SU-DHL-6 (cell line): ENCODE measurements around the gene GPC3.

Source experiments
- H2AFZ ChIP-seq: fragments of 200-600 bp; sonication (generic); 2 replicates; pipeline ENCODE4 v1.6.1; 2014; ENCODE audit warnings: low read depth, mild to moderate bottlenecking, moderate library complexity, mixed read lengths, antibody characterized with exemption, low read length; ENCODE audit not compliant: severe bottlenecking
- H3F3A ChIP-seq: fragments of 200-600 bp; shearing (Covaris generic); 2 replicates; pipeline ENCODE4 v1.6.0; 2016; ENCODE audit warnings: antibody characterized with exemption, mild to moderate bottlenecking; ENCODE audit not compliant: insufficient read depth
- H3K27ac ChIP-seq: fragments of 200-600 bp; sonication (generic); 2 replicates; pipeline ENCODE4 v1.5.1; 2016; ENCODE audit warnings: low read depth, mild to moderate bottlenecking, low read length, moderate library complexity, mixed read lengths
- H3K27me3 ChIP-seq: fragments of 200-600 bp; sonication (generic), shearing (Covaris generic); 2 replicates; pipeline ENCODE4 v1.6.0; 2014; ENCODE audit warnings: mild to moderate bottlenecking, low read length
- H3K36me3 ChIP-seq: fragments of 200-600 bp; sonication (generic); 2 replicates; pipeline ENCODE4 v1.6.1; 2014; ENCODE audit warnings: mild to moderate bottlenecking, low read length, mixed read lengths
- H3K4me2 ChIP-seq: fragments of 300-600, 200-600 bp; shearing (Covaris generic), sonication (generic); 2 replicates; pipeline ENCODE4 v1.6.0; 2014; ENCODE audit warnings: low read length, low read depth, mild to moderate bottlenecking; ENCODE audit not compliant: poor library complexity, severe bottlenecking
- H3K4me3 ChIP-seq: fragments of 200-600 bp; sonication (generic); 2 replicates; pipeline ENCODE4 v1.5.1; 2014; ENCODE audit warnings: antibody characterized with exemption, low read length, mild to moderate bottlenecking, mixed read lengths; ENCODE audit not compliant: insufficient read depth, poor library complexity, severe bottlenecking
- H3K79me2 ChIP-seq: fragments of 200-600 bp; sonication (generic); 2 replicates; pipeline ENCODE4 v1.6.1; 2014; ENCODE audit warnings: mild to moderate bottlenecking, low read length, moderate library complexity; ENCODE audit not compliant: insufficient read depth
- H3K9ac ChIP-seq: fragments of 200-600 bp; sonication (generic); 2 replicates; pipeline ENCODE4 v1.7.0; 2014; ENCODE audit warnings: mild to moderate bottlenecking, low read length
- H3K9me2 ChIP-seq: fragments of 200-600 bp; sonication (generic); replicated peaks from 2 replicates; pipeline ENCODE4 v1.6.1; 2014; ENCODE audit warnings: low read length; ENCODE audit not compliant: insufficient read depth
- H3K9me3 ChIP-seq: fragments of 200-600 bp; sonication (generic); 2 replicates; pipeline ENCODE4 v1.6.1; 2014; ENCODE audit warnings: low read length, mixed read lengths; ENCODE audit not compliant: insufficient read depth
- H4K20me1 ChIP-seq: fragments of 200-600 bp; sonication (generic); 2 replicates; pipeline ENCODE4 v1.6.1; 2014; ENCODE audit warnings: low read depth, mild to moderate bottlenecking, antibody characterized with exemption, low read length, moderate library complexity, mixed read lengths
- CTCF ChIP-seq: fragments of 200-600 bp; sonication (generic); IDR thresholded peaks from one replicate; pipeline ENCODE4 v1.5.1; 2017; ENCODE audit warnings: antibody characterized with exemption, mild to moderate bottlenecking, low read length, moderate library complexity; ENCODE audit not compliant: insufficient read depth, poor library complexity, severe bottlenecking
- EZH2phosphoT487 ChIP-seq: fragments of 200-600 bp; sonication (generic), shearing (Covaris generic); conservative IDR thresholded peaks from 2 replicates; pipeline ENCODE4 v1.6.1; 2018; ENCODE audit warnings: mild to moderate bottlenecking, antibody characterized with exemption, low read length, moderate library complexity, mixed read lengths

Gene GPC3

GRCh38 chrX:133966199-133966598 lies 19.2 kb downstream of the GPC3 start:
- no peak overlapping the region for H3K27ac ChIP-seq
- H3K4me3 ChIP-seq = no peak overlapping the region
- H3K27me3 ChIP-seq = no peaks in the 10 kb centered on the region
- H3F3A ChIP-seq = no peaks in the 10 kb centered on the region
- H2AFZ ChIP-seq = no peak overlapping the region
- H3K36me3 ChIP-seq = no peaks in the 10 kb centered on the region
- H3K9me3 ChIP-seq = no peaks in the 10 kb centered on the region
- H3K79me2 ChIP-seq = no peaks in the 10 kb centered on the region
- no peak for TF ChIP-seq CTCF
- TF ChIP-seq EZH2phosphoT487 = no peak
- no peak overlapping the region for H3K9ac ChIP-seq
- no peaks in the 10 kb centered on the region for H3K9me2 ChIP-seq
- H4K20me1 ChIP-seq = no peaks in the 10 kb centered on the region
- no peak overlapping the region for H3K4me2 ChIP-seq

- H3K27ac ChIP-seq = no peak overlapping the region
- H2AFZ ChIP-seq = no peak overlapping the region
- H3F3A ChIP-seq = no peaks in the 10 kb centered on the region
- H3K4me2 ChIP-seq = no peak overlapping the region
- H3K9ac ChIP-seq = no peak overlapping the region
- H4K20me1 ChIP-seq = no peaks in the 10 kb centered on the region
- no peaks in the 10 kb centered on the region for H3K9me3 ChIP-seq
- H3K27me3 ChIP-seq = no peaks in the 10 kb centered on the region
- no peaks in the 10 kb centered on the region for H3K9me2 ChIP-seq
- no peak overlapping the region for H3K4me3 ChIP-seq
- no peaks in the 10 kb centered on the region for H3K36me3 ChIP-seq
- H3K79me2 ChIP-seq = no peaks in the 10 kb centered on the region
- TF ChIP-seq CTCF (no peak), EZH2phosphoT487 (no peak)
Measured at GRCh38 chrX:133965321-133965720, 20.1 kb downstream of the GPC3 start.

GRCh38 chrX:133961046-133961445 lies 24.3 kb downstream of the GPC3 start:
- Histone ChIP-seq H3K9ac (no peak overlapping the region), H3K9me3 (no peaks in the 10 kb centered on the region), H3K79me2 (no peaks in the 10 kb centered on the region), H3K4me2 (no peak overlapping the region), H3K36me3 (no peaks in the 10 kb centered on the region), H3K9me2 (no peaks in the 10 kb centered on the region), H3K4me3 (no peak overlapping the region), H3F3A (no peaks in the 10 kb centered on the region), H2AFZ (no peak overlapping the region), H3K27me3 (no peaks in the 10 kb centered on the region), H3K27ac (no peak overlapping the region), H4K20me1 (no peaks in the 10 kb centered on the region)
- TF ChIP-seq CTCF (no peak), EZH2phosphoT487 (no peak)

- Histone ChIP-seq H3K9me2 (no peaks in the 10 kb centered on the region), H3K27ac (no peak overlapping the region), H3K27me3 (no peaks in the 10 kb centered on the region), H3K4me3 (no peak overlapping the region), H4K20me1 (no peaks in the 10 kb centered on the region), H3K9ac (no peak overlapping the region), H3K36me3 (no peaks in the 10 kb centered on the region), H3F3A (no peaks in the 10 kb centered on the region), H3K79me2 (no peaks in the 10 kb centered on the region), H3K9me3 (no peaks in the 10 kb centered on the region), H2AFZ (no peak overlapping the region), H3K4me2 (no peak overlapping the region)
- TF ChIP-seq CTCF (no peak), EZH2phosphoT487 (no peak)
Measured at GRCh38 chrX:133959972-133960371, 25.4 kb downstream of the GPC3 start.
